Keratinocyte (primary cell): Measurements from ENCODE around the gene P3H2.

ENCODE experiments used
- CTCF ChIP-seq, 3 experiments: IDR thresholded peaks in 1 of 3; conservative IDR thresholded peaks in 1 of 3; optimal IDR thresholded peaks in 1 of 3; 2 replicates in 2 of 3; 3 replicates in 1 of 3; pipeline versions ENCODE3 to v1.5.1; 2011; ENCODE audit warnings: low read length in 3 of 3, mild to moderate bottlenecking in 3 of 3, moderate library complexity in 2 of 3, control low read depth in 1 of 3, inconsistent platforms in 1 of 3; ENCODE audit not compliant: insufficient read depth in 2 of 3; ENCODE audit errors: extremely low read depth in 1 of 3
- EZH2 ChIP-seq: IDR thresholded peaks from one replicate; pipeline ENCODE4 v1.6.1; 2012; ENCODE audit warnings: inconsistent platforms, mild to moderate bottlenecking, low read length, moderate library complexity

GRCh38 chr3:190166948-190167347 is 46.3 kb upstream of the P3H2 start:
- TF ChIP-seq CTCF (optimal IDR thresholded peaks at IDR 0.05 in 1 of 3, IDR thresholded peaks at IDR 0.05 in 1 of 3, conservative IDR thresholded peaks at IDR 0.05 in 1 of 3; ENCODE audit: extremely low read depth in 1 of 3, insufficient read depth in 2 of 3, low read length in 3 of 3) (no peak), EZH2 (no peak)
